WTC11 (cell line): Measurements from ENCODE around the gene NELL2. TPM values are rescaled to one million over a fixed set of nuclear protein-coding genes. Genes with fewer than 3 reads are reported as not detected.
A peak's percentile ranks its signal among the peaks of the same experiment; 100 is the strongest.

Source experiments
- ATAC-seq: fragments of 200-7000 bp; cut with Tn5 transposase; 2 replicates; pipeline ENCODE4 v1.10.0; 2021; ENCODE audit warnings: mild to moderate bottlenecking, moderate library complexity
- CTCF ChIA-PET: fragments of 300-600 bp; sonication (Branson Sonifier 250); formaldehyde crosslinking; loops from one replicate; lab custom pipeline; 2021; ENCODE audit warnings: antibody characterized with exemption; lab: Charles Lee
- POLR2A ChIA-PET: fragments of 350-600 bp; sonication (Branson Sonifier 250); formaldehyde crosslinking; loops from one replicate; lab custom pipeline; 2021; ENCODE audit warnings: antibody characterized with exemption; lab: Charles Lee
- DNase-seq: peaks from one replicate; pipeline ENCODE4 v3.0.0; 2021; ENCODE audit warnings: low spot score
- H3K27ac Mint-ChIP-seq: 2 replicates; pipeline ENCODE4 v1.8.0; 2021; ENCODE audit warnings: mixed read lengths
- H3K27me3 Mint-ChIP-seq: 2 replicates; pipeline ENCODE4 v1.8.0; 2021; ENCODE audit warnings: low read depth, mild to moderate bottlenecking, moderate library complexity, mixed read lengths
- H3K36me3 Mint-ChIP-seq: 2 replicates; pipeline ENCODE4 v1.8.0; 2021; ENCODE audit warnings: mixed read lengths
- H3K4me1 Mint-ChIP-seq: 2 replicates; pipeline ENCODE4 v1.8.0; 2022; ENCODE audit warnings: mixed read lengths
- H3K4me3 Mint-ChIP-seq: 2 replicates; pipeline ENCODE4 v1.8.0; 2021; ENCODE audit warnings: mild to moderate bottlenecking, moderate library complexity, mixed read lengths
- H3K9me3 Mint-ChIP-seq: 2 replicates; pipeline ENCODE4 v1.8.0; 2021; ENCODE audit warnings: mixed read lengths
- ATF3 ChIP-seq: sonication (generic); formaldehyde crosslinking; conservative IDR thresholded peaks from 2 replicates; pipeline ENCODE4 v1.8.1; 2022; ENCODE audit warnings: mild to moderate bottlenecking, missing genetic modification reagents
- CREB1 ChIP-seq: sonication (generic); formaldehyde crosslinking; IDR thresholded peaks from 2 replicates; pipeline ENCODE4 v1.8.0; 2023; ENCODE audit warnings: mild to moderate bottlenecking, missing genetic modification reagents
- E2F4 ChIP-seq: sonication (generic); formaldehyde crosslinking; IDR thresholded peaks from 2 replicates; pipeline ENCODE4 v1.8.1; 2022; ENCODE audit warnings: low read depth, mild to moderate bottlenecking, moderate library complexity, missing genetic modification reagents, borderline replicate concordance
- ELF4 ChIP-seq: sonication (generic); formaldehyde crosslinking; IDR thresholded peaks from 2 replicates; pipeline ENCODE4 v1.8.1; 2022; ENCODE audit warnings: low read depth, mild to moderate bottlenecking, moderate library complexity, missing genetic modification reagents
- FOXP1 ChIP-seq: sonication (generic); formaldehyde crosslinking; IDR thresholded peaks from 2 replicates; pipeline ENCODE4 v1.8.0; 2022; ENCODE audit warnings: missing genetic modification reagents, mild to moderate bottlenecking, moderate library complexity, borderline replicate concordance
- GABPB1 ChIP-seq: sonication (generic); formaldehyde crosslinking; IDR thresholded peaks from 2 replicates; pipeline ENCODE4 v1.8.1; 2023; ENCODE audit warnings: mild to moderate bottlenecking, missing genetic modification reagents
- GRHL2 ChIP-seq: fragments of 250-450 bp; sonication (Bioruptor Pico); IDR thresholded peaks from 2 replicates; pipeline ENCODE4 v1.8.0; 2022; ENCODE audit warnings: mild to moderate bottlenecking, moderate library complexity; ENCODE audit not compliant: insufficient replicate concordance, severe bottlenecking
- IRF2 ChIP-seq: sonication (generic); formaldehyde crosslinking; IDR thresholded peaks from 2 replicates; pipeline ENCODE4 v1.8.0; 2022; ENCODE audit warnings: low read depth, missing genetic modification reagents, borderline replicate concordance
- MAX ChIP-seq: sonication (generic); formaldehyde crosslinking; IDR thresholded peaks from 2 replicates; pipeline ENCODE4 v1.8.0; 2022; ENCODE audit warnings: mild to moderate bottlenecking, missing genetic modification reagents
- MYBL2 ChIP-seq: sonication (generic); formaldehyde crosslinking; IDR thresholded peaks from 2 replicates; pipeline ENCODE4 v1.8.1; 2023; ENCODE audit warnings: mild to moderate bottlenecking, moderate library complexity, missing genetic modification reagents
- PRDM15 ChIP-seq: sonication (generic); formaldehyde crosslinking; IDR thresholded peaks from 2 replicates; pipeline ENCODE4 v1.8.0; 2022; ENCODE audit warnings: missing genetic modification reagents
- PREB ChIP-seq: sonication (generic); formaldehyde crosslinking; IDR thresholded peaks from 2 replicates; pipeline ENCODE4 v1.8.1; 2022; ENCODE audit warnings: mild to moderate bottlenecking, missing genetic modification reagents, moderate library complexity, borderline replicate concordance
- PRRX2 ChIP-seq: fragments of 250-450 bp; sonication (Bioruptor Pico); IDR thresholded peaks from 2 replicates; pipeline ENCODE4 v1.8.0; 2021; ENCODE audit warnings: mild to moderate bottlenecking
- RELA ChIP-seq: sonication (generic); formaldehyde crosslinking; IDR thresholded peaks from 2 replicates; pipeline ENCODE4 v1.8.1; 2022; ENCODE audit warnings: missing genetic modification reagents, mild to moderate bottlenecking, borderline replicate concordance
- SMAD4 ChIP-seq: sonication (generic); formaldehyde crosslinking; IDR thresholded peaks from 2 replicates; pipeline ENCODE4 v1.8.0; 2022; ENCODE audit warnings: mild to moderate bottlenecking, missing genetic modification reagents
- SOX15 ChIP-seq: fragments of 250-450 bp; sonication (Bioruptor Pico); IDR thresholded peaks from 2 replicates; pipeline ENCODE4 v1.9.0; 2021; ENCODE audit warnings: mild to moderate bottlenecking
- STAT6 ChIP-seq: sonication (generic); formaldehyde crosslinking; conservative IDR thresholded peaks from 2 replicates; pipeline ENCODE4 v1.8.1; 2023; ENCODE audit warnings: mild to moderate bottlenecking, low read depth, missing genetic modification reagents, moderate library complexity
- TCF7 ChIP-seq: sonication (generic); formaldehyde crosslinking; IDR thresholded peaks from 2 replicates; pipeline ENCODE4 v1.8.0; 2022; ENCODE audit warnings: mild to moderate bottlenecking, low read depth, missing genetic modification reagents, moderate library complexity
- TP53 ChIP-seq: sonication (generic); formaldehyde crosslinking; IDR thresholded peaks from 2 replicates; pipeline ENCODE4 v1.8.1; 2023; ENCODE audit warnings: mild to moderate bottlenecking, missing genetic modification reagents
- ZNF281 ChIP-seq: sonication (generic); formaldehyde crosslinking; IDR thresholded peaks from 2 replicates; pipeline ENCODE4 v1.8.0; 2023; ENCODE audit warnings: mild to moderate bottlenecking, missing genetic modification reagents
- ZNF317 ChIP-seq: sonication (generic); formaldehyde crosslinking; IDR thresholded peaks from 2 replicates; pipeline ENCODE4 v1.8.1; 2023; ENCODE audit warnings: low read depth, mild to moderate bottlenecking, moderate library complexity, missing genetic modification reagents, borderline replicate concordance
- ZNF396 ChIP-seq: fragments of 250-450 bp; sonication (Bioruptor Pico); IDR thresholded peaks from 2 replicates; pipeline ENCODE4 v1.8.0; 2021; ENCODE audit warnings: mild to moderate bottlenecking, moderate library complexity, borderline replicate concordance
- total RNA-seq: library from RNA; stranded (reverse); gene quantifications from 3 replicates; pipeline ENCODE4 v1.2.3, GENCODE V29; 2021

Gene NELL2
- total RNA-seq, 1 experiment from 2014 or later: 37.4 TPM

GRCh38 chr12:44655846-44656245, 220.3 kb downstream of the NELL2 start (continued):
- TF ChIP-seq ZNF281 (CRISPR knock-in tag) (no peak), TCF7 (no peak), FOXP1 (CRISPR knock-in tag) (no peak), PRDM15 (CRISPR knock-in tag) (no peak), PREB (CRISPR knock-in tag) (no peak), PRRX2 (CRISPR knock-in tag) (no peak)

- Mint-ChIP-seq H3K9me3 (peaks cover 4% of the 10 kb centered on the region), H3K4me1 (peaks cover 25% of the 10 kb centered on the region), H3K36me3 (peaks cover 7% of the 10 kb centered on the region), H3K4me3 (no peak overlapping the region; the same call in 1 of the 2 replicates), H3K27ac (peak overlapping the region; percentile 38), H3K27me3 (no peaks in the 10 kb centered on the region; the same call in 1 of the 2 replicates)
- ChIA-PET CTCF (interaction anchor here (0.8 kb wide), 1 partner anchor 294 kb away, joined by 3 read pairs; no protein-coding TSS in a partner anchor), POLR2A (interaction anchor here (0.6 kb wide), 1 partner anchor 364 kb away, joined by 3 read pairs; no protein-coding TSS in a partner anchor)
- no peak for DNase-seq
- peak; percentile 43 for ATAC-seq
- no peak for TF ChIP-seq GRHL2 (CRISPR knock-in tag)
- TF ChIP-seq SOX15 (CRISPR knock-in tag): no peak
- TF ChIP-seq GABPB1 (CRISPR knock-in tag): no peak
- no peak for TF ChIP-seq ZNF317 (CRISPR knock-in tag)
- TF ChIP-seq MYBL2 (CRISPR knock-in tag): no peak
- no peak for TF ChIP-seq ELF4
- no peak for TF ChIP-seq ATF3
- no peak for TF ChIP-seq E2F4 (CRISPR knock-in tag)
- TF ChIP-seq ZNF396 (CRISPR knock-in tag): no peak
- TF ChIP-seq IRF2 (CRISPR knock-in tag): no peak
- TF ChIP-seq CREB1 (CRISPR knock-in tag): no peak
- no peak for TF ChIP-seq TCF7
- TF ChIP-seq RELA: no peak
- no peak for TF ChIP-seq TP53 (CRISPR knock-in tag)
- no peak for TF ChIP-seq STAT6 (CRISPR knock-in tag)
- no peak for TF ChIP-seq MAX (CRISPR knock-in tag)
- no peak for TF ChIP-seq SMAD4 (CRISPR knock-in tag)
These were observed 221.2 kb downstream of the NELL2 start for GRCh38 chr12:44654646-44655639.
